IPS-15b (cell line): ENCODE data around the gene GRIA3.
"Not testable (repeated sequence)": the region's sequence is repeated elsewhere in the genome, so short reads cannot be mapped to it uniquely, and the experiment has no call there.

Experiments
- H3K27me3 ChIP-seq: one replicate; pipeline ENCODE4 v1.6.1; 2013; ENCODE audit warnings: low read length; ENCODE audit not compliant: control insufficient read depth, insufficient read depth
- H3K36me3 ChIP-seq: one replicate; pipeline ENCODE4 v1.6.1; 2013; ENCODE audit warnings: low read length; ENCODE audit not compliant: control insufficient read depth, insufficient read depth
- H3K4me1 ChIP-seq: one replicate; pipeline ENCODE4 v1.6.1; 2013; ENCODE audit warnings: mild to moderate bottlenecking, low read length; ENCODE audit not compliant: control insufficient read depth, insufficient read depth
- H3K4me3 ChIP-seq: one replicate; pipeline ENCODE4 v1.5.1; 2013; ENCODE audit warnings: low read depth, low read length
- H3K9ac ChIP-seq: one replicate; pipeline ENCODE4 v1.6.1; 2013; ENCODE audit warnings: low read depth, mild to moderate bottlenecking, low read length
- H3K9me3 ChIP-seq: one replicate; pipeline ENCODE4 v1.6.1; 2013; ENCODE audit warnings: mild to moderate bottlenecking, low read length; ENCODE audit not compliant: control insufficient read depth, insufficient read depth

Gene GRIA3

DNA sequence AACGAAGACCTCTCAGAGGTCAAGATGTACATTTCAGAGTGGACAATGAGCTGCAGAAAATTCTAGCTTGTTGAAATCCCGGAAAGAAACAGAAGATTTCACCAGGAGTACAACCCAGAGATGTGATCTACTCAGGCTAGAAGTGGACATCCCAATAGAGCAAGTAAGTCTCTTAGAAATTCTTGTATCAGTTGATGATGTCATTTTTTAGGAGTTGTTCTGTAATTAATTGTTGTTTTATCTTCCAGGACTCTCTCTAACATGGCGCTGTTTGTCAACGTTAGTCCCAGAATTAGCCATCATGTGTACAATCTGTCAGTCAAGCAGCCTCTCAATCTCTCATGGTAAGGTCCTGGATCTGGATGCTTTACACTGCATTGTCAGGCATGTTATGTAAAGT, 174.4 kb downstream of the GRIA3 start:
- Histone ChIP-seq H3K27me3 (no peaks in the 10 kb centered on the region), H3K36me3 (no peaks in the 10 kb centered on the region), H3K4me3 (no peak overlapping the region), H3K4me1 (no peaks in the 10 kb centered on the region), H3K9ac (no peak overlapping the region), H3K9me3 (no peaks in the 10 kb centered on the region)

DNA sequence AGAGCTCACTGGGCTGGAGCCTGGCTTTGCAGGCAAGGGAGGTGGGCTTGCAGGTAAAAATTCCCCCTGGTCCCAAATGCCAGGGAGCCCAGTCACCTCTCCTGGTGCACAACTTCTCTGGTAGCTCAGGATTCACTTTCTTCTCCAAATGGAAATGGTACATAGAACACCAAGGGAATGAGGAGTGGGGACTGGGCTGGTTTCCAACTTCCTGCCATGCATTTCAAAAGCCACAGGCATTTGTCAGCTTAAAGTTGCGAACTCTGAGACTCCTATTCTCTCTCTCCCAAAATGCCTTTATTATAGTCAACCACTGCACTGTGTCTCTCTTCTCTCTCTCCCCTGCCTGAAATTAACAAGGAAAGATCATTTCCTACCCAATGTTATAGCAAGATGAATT, 177.3 kb downstream of the GRIA3 start:
- no peak overlapping the region for H3K9ac ChIP-seq
- H3K4me3 ChIP-seq = no peak overlapping the region
- H3K36me3 ChIP-seq = no peaks in the 10 kb centered on the region
- H3K27me3 ChIP-seq = no peaks in the 10 kb centered on the region
- H3K4me1 ChIP-seq = no peaks in the 10 kb centered on the region
- no peaks in the 10 kb centered on the region for H3K9me3 ChIP-seq

DNA sequence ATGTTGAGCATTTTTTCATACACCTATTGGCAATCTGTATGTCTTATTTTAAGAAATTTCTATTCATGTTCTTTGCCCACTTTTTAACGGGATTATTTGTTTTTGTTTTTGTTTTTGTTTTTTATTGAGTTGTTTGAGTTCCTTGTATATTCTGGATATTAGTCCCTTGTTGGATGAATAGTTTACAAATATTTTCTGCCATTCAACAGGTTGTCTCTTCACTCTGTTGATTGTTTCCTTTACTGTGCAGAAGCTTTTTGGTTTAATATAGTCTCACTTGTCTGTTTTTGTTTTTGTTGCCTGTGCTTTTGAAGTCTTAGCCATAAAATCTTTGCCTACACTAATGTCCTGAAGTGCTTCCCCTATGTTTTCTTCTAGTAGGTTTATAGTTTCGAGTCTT, 202.1 kb downstream of the GRIA3 start:
- H3K4me1 ChIP-seq, H3K4me3 ChIP-seq, H3K9ac ChIP-seq, H3K27me3 ChIP-seq, H3K36me3 ChIP-seq, H3K9me3 ChIP-seq: not testable (repeated sequence)

DNA sequence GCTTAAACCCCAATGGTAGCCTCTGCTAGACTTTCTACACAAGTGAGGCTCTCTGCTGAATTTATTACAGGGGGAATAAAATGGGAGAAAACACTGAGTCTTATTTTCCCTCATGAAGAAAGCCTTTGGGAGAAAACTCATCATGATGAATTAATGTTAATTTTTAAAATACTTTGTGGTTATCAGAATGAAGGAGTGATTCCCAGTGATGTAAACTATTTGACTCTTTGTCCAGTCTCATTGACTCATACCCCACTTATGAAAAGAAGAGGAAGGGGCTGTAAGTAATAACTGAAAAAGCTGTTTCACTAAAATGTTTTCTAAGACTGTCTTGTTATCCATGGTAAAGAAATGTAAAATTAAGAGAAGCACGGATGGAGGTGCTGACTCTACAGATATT, 208.8 kb downstream of the GRIA3 start:
- Histone ChIP-seq H3K36me3 (no peaks in the 10 kb centered on the region), H3K4me1 (no peaks in the 10 kb centered on the region), H3K4me3 (no peak overlapping the region), H3K27me3 (no peaks in the 10 kb centered on the region), H3K9me3 (no peaks in the 10 kb centered on the region), H3K9ac (no peak overlapping the region)

DNA sequence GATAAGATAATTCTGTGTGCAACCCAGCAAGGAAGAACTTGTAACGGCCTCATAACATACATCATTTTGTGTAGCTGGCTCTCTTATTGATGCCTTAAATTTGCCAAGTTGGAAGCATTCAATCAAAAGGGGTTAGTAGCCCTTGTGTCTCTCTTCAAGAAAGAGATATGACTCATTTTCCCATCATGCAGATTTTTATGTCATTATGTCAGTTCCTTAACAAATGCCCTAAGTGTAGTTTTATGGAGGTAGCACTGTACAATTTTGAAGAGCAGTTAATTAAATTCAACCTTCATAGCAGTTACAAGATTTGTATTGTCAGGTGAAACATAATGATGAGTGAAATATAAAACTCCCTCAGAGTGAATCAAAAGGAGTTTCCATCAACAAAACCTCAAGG, 215.6 kb downstream of the GRIA3 start:
- no peaks in the 10 kb centered on the region for H3K9me3 ChIP-seq
- H3K4me1 ChIP-seq = peaks cover 14% of the 10 kb centered on the region
- no peak overlapping the region for H3K4me3 ChIP-seq
- H3K36me3 ChIP-seq = no peaks in the 10 kb centered on the region
- H3K27me3 ChIP-seq = no peaks in the 10 kb centered on the region
- H3K9ac ChIP-seq = no peak overlapping the region

DNA sequence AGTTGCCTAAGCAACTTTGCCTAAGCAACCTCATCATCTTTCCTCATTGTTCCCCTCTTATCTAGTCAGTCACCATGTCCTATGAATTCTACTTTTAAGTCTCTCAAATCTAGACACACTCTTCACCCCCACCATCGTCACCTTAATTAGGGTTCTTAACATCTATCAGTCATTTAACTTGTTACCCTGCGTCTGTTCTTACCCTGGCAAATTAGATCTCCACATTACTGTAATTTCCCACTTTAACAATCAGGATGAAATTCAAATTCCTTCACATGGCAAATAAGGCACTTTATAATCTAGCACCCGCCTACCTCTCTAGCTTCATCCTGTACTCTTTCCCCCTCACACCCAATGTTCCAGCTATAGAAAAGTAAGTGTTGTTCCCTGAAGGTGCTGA, 221.2 kb downstream of the GRIA3 start:
- Histone ChIP-seq H3K9ac (no peak overlapping the region), H3K36me3 (no peaks in the 10 kb centered on the region), H3K9me3 (no peaks in the 10 kb centered on the region), H3K4me1 (peaks cover 14% of the 10 kb centered on the region), H3K4me3 (no peak overlapping the region), H3K27me3 (no peaks in the 10 kb centered on the region)

DNA sequence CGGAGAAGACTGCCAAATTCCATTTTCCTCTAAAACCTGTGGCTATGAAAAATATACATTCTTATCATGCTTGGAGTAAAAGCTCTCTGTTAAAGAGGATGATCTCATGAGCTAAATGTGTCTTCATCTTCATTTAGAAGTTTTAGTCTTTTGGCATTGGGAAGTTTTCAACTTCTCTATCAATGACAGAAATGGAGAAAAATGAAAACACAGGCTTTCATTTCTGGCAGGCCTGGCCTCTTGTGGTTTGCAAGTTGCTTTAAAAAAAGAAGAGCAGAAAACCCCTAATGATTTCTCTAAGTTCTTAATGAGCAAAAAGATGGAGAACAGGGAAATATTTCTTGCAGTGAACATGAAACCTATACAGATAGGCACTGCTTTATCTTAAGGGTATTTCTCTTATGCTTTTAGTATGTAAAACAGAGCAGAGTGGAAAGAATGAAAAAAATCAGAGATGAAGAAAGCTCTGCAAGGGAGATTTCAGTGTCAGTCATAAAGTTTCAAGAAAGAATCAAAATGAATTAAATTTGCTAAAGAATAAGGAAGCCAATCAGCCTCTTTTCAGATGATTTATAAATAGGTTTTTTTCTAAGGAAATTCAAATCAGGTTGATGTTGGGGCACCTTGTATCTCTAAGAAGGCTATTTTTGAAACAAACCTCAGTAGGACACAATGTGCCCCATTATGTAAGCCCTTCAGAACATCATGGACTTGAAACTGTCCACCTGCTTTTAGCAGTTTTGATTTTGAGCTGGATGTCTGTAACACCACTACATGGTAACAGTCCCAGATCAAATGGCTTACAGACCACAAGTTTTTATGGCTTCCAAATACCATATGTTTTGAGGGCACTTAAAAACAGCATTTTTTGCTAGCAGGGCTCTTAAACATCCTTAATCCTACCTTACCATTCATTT, 225.0 kb downstream of the GRIA3 start:
- no peak overlapping the region for H3K4me3 ChIP-seq
- H3K36me3 ChIP-seq = no peaks in the 10 kb centered on the region
- H3K9me3 ChIP-seq = no peaks in the 10 kb centered on the region
- H3K4me1 ChIP-seq = peaks cover 7% of the 10 kb centered on the region
- no peak overlapping the region for H3K9ac ChIP-seq
- no peaks in the 10 kb centered on the region for H3K27me3 ChIP-seq

DNA sequence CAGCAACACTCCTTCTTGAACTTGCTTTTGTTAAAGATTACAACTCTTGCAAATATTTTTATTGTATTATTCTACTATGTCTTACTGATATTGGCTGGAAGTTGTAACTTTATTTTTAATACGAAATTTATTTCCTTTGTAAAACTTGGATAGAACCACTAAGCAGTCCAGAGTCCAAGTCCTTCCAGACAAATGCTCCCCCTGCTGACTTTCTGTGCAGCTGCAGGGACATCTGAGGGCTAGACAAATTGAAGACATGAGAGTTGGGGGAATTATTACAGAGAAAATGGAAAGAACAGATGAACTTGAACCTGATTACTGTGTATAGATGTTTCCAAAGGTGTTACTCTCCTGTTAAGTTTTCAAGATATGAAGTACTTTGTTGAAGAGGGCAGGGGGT, 238.8 kb downstream of the GRIA3 start:
- H3K9me3 ChIP-seq = no peaks in the 10 kb centered on the region
- no peak overlapping the region for H3K9ac ChIP-seq
- no peak overlapping the region for H3K4me3 ChIP-seq
- H3K36me3 ChIP-seq = no peaks in the 10 kb centered on the region
- peaks cover 13% of the 10 kb centered on the region for H3K4me1 ChIP-seq
- H3K27me3 ChIP-seq = no peaks in the 10 kb centered on the region

DNA sequence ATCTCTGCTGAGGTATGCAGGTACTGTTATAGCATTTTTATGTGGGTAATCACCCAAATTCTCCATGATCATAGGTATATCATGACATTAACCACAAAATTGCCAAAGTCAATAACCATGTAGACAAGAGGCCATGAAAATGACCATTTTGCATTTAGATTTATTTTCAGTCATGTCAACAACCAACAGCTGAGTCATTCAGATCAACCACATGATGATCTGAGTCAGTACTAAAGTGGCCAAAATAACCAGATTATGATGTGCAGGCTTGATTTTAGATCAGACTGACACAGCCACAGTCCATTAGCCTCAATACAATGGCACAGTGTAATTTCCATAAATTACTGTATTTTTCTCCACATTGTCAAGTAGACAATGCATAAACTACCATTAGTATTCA, 240.5 kb downstream of the GRIA3 start:
- H3K4me3 ChIP-seq = no peak overlapping the region
- H3K36me3 ChIP-seq = no peaks in the 10 kb centered on the region
- H3K9ac ChIP-seq = no peak overlapping the region
- H3K4me1 ChIP-seq = peaks cover 13% of the 10 kb centered on the region
- H3K9me3 ChIP-seq = no peaks in the 10 kb centered on the region
- no peaks in the 10 kb centered on the region for H3K27me3 ChIP-seq

DNA sequence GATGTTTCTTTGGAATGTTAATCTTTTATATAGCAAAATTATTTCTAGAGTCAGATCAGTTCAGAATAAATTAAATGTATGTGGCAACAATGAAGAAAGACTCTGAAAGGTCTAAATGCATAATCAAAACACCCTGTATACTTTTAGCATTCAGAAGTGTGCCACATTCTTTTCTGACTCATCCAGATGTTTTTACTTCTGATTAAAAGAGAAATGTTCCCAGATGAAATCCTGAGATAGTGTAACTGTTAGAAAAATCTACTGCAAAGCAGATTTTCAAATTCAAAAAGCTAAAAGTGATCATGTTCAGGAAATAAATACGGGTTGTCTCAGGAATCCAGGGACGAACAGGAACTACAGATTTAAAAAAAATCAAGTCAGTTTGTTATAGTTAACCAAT, 241.4 kb downstream of the GRIA3 start:
- Histone ChIP-seq H3K27me3 (no peaks in the 10 kb centered on the region), H3K36me3 (no peaks in the 10 kb centered on the region), H3K4me3 (no peak overlapping the region), H3K9ac (no peak overlapping the region), H3K9me3 (no peaks in the 10 kb centered on the region), H3K4me1 (peaks cover 13% of the 10 kb centered on the region)

DNA sequence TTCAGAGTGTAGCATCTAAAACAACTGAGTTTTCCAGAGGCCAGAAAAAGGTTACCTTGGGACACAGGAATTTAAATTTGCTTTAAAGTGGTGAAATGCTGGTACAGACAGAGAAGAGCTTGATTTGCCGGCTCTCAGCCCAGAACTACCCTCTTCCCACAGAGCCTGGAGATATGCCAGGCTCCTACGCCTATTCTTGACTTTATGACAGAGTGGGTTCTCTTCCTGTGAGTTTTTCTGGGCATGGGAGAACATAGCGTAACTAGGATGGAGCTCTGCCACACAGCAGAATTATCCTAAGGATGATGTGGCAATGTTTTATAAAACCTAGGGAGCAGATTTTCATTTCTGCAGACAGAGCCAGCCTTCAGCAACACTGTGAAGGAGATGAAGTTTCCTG, 241.8 kb downstream of the GRIA3 start:
- H3K27me3 ChIP-seq = no peaks in the 10 kb centered on the region
- H3K36me3 ChIP-seq = no peaks in the 10 kb centered on the region
- peaks cover 13% of the 10 kb centered on the region for H3K4me1 ChIP-seq
- H3K9ac ChIP-seq = no peak overlapping the region
- H3K9me3 ChIP-seq = no peaks in the 10 kb centered on the region
- H3K4me3 ChIP-seq = no peak overlapping the region

DNA sequence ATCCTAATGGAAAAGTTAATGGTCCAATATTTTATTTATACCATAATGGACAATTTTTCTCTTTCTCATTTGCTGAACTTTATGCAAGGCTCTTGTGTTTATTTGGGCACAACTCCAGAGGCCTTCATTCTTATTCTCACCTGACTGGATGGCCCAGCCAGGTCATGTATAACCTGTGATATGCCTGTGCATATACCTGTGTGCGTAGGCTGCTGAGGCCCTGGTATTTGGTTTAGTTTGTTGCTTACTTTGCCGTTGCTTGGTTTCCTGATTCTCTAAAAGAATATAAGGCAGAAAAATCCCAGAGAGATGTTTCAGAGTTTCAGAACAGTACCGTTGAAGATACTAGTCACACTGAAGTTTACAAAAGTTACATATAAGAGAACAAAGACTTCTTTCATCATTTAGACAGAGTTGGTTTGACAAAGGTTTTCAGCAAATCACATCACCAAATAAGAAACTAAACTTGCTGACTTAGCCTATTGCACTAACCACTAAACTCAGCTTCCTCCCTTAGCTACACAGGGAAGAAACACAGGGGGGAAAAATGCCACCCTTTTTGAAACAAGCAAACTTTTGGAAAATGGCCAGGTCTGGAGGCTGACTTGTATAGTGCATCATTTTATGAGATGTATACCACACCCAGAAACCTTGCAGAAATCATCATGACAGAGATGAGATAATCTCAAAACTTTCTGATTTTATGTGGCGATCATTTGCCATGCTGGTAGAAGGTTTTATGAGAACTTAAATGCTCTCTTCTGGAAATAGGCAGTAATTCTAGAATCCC, 248.5 kb downstream of the GRIA3 start:
- Histone ChIP-seq H3K27me3 (no peaks in the 10 kb centered on the region), H3K4me1 (peaks cover 4% of the 10 kb centered on the region), H3K9ac (no peak overlapping the region), H3K4me3 (no peak overlapping the region), H3K9me3 (no peaks in the 10 kb centered on the region), H3K36me3 (no peaks in the 10 kb centered on the region)
